GM12872 (cell line): ENCODE results near the gene CD84.
A peak's percentile ranks its signal among the peaks of the same experiment; 100 is the strongest.

Experiments
- CTCF ChIP-seq: IDR thresholded peaks from 3 replicates; pipeline ENCODE4 v1.5.1; 2011; ENCODE audit warnings: low read depth, mild to moderate bottlenecking, low read length, moderate library complexity; ENCODE audit not compliant: insufficient read depth

CD84 gene

GRCh38 chr1:160520582-160520981 is 58.7 kb downstream of the CD84 start:
- no peak for TF ChIP-seq CTCF

GRCh38 chr1:160519642-160520435 is 59.5 kb downstream of the CD84 start:
- TF ChIP-seq CTCF, result peak; percentile 47; the same call in 1 of the 3 replicates

- no peak for TF ChIP-seq CTCF
Measured at GRCh38 chr1:160504651-160505050, 74.6 kb downstream of the CD84 start.

- no peak for TF ChIP-seq CTCF
Measured at GRCh38 chr1:160503087-160503486, 76.2 kb downstream of the CD84 start.

- TF ChIP-seq CTCF, result no peak
Measured at GRCh38 chr1:160500321-160500990, 78.8 kb downstream of the CD84 start.

GRCh38 chr1:160499631-160500030 is 79.7 kb downstream of the CD84 start:
- TF ChIP-seq CTCF, result no peak

GRCh38 chr1:160496334-160496733 is 83.0 kb downstream of the CD84 start:
- TF ChIP-seq CTCF, result no peak
